HG02759 (cell line): ENCODE data around the gene RAB5IF.

ENCODE experiments used
- ATAC-seq: cut with Tn5 transposase; IDR thresholded peaks from one replicate; pipeline ENCODE4 v1.9.1; 2021; ENCODE audit warnings: mild to moderate bottlenecking, moderate library complexity; ENCODE audit not compliant: unreplicated experiment

Gene RAB5IF

GRCh38 chr20:36658300-36658699, 52.7 kb downstream of the RAB5IF start:
- ATAC-seq: no peak
